Skin of body (tissue), 2 donors: ENCODE results near the gene ETV3L. TPM values are rescaled to one million over a fixed set of nuclear protein-coding genes. Genes with fewer than 3 reads are reported as not detected.

Experiments used
- DNase-seq: peaks from one replicate; lab custom pipeline; 2025; lab: John Stamatoyannopoulos, UW
- total RNA-seq: library from RNA; depleted of rRNA; stranded (reverse); fragments of >200 nt; gene quantifications from one replicate; pipeline ENCODE4 v1.2.3, GENCODE V29; 2014

The ETV3L gene
- not detected for total RNA-seq

DNA sequence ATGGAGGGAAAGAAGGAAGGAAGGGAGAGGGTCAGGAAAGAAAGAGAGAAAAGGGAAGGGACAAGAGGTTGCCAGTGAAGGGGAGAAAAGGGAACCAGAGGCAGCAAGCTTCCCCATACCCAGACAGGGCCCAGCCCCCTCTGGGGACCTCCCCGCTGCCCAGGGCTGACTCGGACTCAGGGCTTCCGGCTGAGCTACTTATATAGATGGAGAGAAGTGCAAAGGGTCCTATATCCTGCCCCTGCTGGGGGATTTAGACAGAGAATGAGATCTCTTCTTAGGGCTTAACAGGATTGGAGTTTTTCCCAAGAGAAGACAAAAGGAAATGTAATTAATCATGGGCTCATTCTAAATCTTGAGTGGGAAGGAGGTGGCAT is at the start of gene ETV3L:
ETV3L (minus strand) TSS at position 176 of the 377 bp plus-strand sequence. CDS start 285 bp downstream, outside the sequence.
- no peak for DNase-seq

DNA sequence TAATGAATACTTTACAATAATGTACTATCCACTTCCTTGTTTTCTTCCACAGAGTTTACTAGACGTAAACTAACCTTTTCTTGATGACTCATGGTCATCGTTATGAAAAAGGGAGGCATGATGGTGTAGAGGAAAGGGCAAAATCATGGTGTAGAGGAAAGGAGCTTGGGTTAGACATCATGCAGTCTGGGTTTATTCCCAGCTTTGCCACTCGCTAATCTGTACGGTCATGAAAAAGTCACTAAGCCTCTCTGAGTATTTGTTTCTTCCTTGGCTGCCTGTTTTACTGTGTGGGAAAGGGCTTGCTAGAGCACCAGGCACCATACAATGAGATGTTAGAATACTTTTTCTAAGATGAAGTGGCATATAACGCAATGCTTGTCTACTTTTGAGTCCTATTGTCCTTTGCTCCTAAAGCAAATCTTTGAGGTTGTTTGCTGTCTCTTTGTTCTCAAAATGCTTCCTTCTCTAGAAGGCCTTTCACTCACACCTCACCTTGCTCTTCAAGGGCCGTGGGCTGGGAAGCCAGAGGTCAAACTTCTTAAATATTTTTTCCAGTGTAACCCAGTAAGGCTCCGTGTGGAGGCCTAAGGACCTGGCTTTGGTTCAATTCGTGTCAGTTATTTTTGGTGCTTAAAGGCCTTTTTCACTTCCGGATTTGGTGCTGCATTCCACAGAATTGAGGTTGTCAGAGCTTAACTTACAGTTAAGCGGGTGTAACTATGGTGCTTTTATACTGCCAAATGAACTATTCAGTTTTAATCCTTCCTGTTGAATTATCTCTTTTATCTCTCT is 48.5 kb upstream of the ETV3L start:
- no peak for DNase-seq

DNA sequence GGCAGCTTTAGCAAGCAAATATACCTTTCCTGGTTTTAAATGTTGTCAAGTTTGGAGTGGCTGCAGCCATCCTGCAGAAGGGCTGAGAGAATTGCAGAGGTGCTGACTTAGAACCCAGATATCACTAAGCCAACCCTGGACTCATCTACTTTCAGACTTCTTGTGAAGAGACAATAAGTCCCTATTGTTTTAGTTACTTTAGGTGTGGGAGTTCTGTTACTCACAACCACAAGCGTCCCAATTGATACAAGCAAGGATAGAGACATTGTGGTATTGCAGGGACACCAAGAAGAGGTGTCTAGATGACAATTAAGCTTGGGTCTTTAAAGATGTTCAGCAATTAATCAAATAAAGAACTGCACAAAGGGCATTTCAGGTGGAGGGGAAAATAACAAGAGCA is 47.4 kb upstream of the ETV3L start:
- no peak for DNase-seq

DNA sequence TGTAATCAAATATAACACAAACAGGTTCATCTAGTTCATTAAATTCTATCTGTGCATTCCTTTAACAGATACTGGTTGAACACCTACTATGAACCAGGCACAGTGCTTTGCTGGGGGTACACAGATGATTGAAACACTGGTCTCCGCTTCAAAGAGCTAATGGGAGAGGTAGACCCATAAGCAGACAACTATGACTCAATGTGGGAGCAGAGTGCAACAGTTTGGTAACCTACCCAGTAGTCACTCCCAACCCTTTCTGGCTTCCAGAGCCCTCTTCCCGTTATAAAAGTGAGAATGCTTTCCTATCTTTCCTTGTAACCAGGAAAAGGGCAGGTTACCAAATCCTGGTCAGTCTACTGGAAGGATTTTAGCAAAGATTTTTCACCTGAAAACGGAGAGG is 46.6 kb upstream of the ETV3L start:
- DNase-seq = no peak

DNA sequence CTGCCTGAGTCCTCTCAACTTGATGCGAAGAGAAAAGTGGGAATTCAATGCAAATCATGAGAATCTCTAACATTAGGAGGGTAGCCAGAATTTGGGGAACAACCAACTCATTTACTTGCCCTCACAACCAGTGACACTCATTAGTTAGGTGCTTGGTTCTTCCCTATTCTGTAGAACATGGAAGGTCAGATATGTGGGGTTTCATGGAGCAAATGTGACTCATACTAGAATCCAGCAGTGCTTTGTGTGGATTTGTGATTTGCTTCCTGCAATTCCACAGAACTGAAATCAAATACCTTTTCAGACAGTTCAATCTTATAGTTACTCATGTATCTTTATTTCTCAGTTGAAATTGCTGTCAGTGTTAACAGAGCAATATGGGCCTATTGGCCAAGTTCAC is 45.5 kb upstream of the ETV3L start:
- DNase-seq = no peak

DNA sequence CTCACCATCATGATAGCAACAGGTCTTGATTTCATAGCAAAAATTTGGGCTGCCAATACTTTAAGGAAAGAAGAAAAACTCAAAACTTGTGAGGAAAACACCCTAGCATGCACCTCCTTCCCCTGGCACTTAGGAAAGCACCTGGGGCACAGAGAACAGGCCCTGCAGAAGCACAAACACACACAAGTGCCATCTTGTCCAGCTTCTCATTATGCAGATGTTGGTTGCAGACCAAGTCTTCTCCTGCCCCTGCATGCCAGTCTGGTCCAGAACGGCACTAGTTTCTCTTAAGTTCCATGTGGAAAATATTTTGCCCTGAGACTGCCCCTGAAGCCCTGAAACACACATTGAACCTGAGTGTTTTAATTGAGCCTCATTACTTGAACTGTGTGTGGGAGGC is 44.9 kb upstream of the ETV3L start:
- no peak for DNase-seq

DNA sequence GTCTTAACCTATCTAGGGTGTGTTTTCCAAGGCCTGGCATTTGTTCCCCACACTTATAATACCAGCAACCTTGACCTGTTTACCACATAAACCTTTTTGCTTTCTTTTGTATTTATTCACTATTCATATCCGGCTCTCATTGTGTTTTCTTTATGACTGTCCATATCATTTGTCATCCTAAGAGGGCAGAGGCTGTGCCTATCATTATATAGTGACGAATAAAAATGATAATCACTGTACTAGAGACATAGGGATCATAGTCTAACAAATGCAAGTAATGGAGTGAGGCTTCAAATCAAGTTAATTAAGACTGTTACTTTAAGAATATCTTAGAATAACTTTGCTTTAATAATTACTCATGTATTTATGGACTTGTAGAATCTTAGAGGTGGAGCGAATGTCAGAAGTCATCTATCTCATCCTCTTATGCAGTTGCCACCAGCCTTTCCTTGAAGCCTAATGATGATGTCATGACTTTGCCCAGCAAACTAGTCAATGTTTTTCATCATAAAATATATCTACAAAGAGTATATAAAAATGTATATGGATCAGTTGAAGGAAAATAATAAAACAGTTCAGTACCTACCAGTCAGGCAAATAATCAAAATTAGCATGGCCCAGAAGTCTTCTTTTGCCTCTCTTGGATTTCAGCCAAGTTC is 43.3 kb upstream of the ETV3L start:
- no peak for DNase-seq

DNA sequence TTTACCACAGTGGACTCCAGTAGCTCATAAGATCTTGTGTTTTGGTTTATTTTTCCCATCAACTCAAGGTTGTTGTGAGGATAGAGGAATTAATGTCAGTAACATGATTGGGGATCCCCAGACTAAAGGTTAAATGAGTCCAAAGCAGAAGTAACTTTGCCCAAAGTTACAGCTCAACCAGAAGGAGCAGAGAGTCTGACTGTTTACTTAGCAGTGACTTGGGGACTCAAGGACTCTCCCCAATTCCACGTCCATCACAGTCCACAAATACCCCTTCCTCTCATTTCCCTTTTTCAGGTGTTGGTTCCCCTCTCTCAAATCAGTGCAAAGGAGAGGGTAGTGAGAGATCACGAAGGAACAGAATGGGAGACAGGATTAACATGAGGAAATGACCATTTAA is 42.6 kb upstream of the ETV3L start:
- no peak for DNase-seq

DNA sequence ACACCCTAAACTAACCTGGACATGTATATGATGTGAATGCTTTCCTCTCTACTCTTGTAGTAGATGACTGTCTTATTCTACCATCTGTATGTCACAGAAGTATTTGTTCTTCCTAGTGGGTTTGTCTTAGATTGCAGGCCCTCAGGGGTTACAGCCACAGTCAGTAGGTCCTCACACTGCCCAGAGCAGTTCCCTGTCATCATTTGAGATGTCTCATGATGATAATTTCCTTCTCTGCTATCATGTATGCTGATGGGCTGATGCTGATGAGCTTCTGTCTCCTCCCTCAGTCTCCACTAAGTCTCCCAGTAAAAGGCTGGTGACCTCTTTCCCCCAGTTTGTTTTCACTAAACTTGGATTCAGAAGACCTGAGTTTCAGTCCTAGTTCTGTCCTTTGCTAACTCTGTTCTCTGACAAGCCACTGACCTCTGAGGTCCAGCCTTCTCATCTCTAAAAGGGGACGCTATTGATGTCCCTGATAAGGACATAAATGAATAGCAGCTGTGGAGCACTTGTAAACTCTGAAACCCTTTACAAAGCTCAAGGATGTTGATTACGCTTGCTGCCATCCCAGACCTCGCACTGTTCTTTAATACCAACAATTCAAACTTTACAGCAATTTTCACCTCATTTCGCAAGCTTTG is 41.7 kb upstream of the ETV3L start:
- no peak for DNase-seq

DNA sequence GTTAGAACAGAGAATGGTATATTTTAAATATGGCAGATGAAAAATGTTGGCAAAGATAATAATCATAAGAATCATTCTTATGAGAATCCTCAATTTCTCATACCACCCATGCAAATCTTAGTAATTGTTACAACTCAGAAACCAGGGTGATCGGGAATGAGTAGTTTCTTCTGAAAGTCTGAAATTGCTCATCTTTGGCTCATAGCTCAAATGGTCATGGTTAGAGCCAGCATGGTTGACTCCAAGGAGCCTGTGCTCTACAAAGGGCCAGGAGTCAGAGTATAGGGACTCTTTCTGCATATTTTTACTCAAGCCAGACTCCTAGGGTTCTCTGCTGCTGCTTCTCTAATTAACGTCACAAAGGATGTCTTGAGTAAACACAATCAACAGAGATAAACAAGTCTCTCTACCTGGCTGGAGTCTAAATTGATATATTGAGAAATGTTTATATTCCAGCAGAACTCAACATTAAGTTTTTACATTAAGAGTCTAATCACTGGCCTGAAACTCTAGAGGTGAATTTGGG is 40.5 kb upstream of the ETV3L start:
- no peak for DNase-seq

DNA sequence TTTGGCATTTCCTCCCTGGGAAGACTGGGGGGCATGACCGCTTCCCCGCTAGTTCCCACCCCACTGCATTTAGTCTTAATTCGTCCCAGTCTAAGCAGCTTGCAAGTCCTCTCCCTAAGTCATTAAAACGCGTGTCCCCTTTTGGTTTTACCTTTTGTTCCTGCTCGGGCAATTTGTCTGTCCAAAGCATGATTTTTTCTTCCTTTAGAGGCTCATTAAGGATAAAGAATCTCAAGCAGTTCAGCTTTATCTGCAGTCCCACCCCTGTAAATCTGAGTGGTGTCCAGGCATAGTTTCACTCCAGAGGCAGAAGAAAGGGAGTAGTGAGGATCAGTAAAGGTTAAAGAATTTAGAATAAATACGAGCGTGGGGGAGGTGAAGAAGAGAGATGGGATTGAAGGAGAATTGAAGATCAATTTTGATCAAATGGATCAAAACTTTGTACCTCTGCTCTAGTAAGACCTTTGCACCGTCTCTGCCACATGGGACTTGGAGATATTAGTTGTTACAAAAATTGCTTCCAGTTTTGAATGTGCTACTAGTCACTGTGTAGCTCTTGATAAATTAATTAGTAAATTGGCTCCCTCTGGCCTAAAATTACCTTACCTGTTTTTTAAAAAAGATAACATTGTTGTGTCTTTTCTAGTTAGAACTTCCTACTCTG is 39.6 kb upstream of the ETV3L start:
- no peak for DNase-seq

DNA sequence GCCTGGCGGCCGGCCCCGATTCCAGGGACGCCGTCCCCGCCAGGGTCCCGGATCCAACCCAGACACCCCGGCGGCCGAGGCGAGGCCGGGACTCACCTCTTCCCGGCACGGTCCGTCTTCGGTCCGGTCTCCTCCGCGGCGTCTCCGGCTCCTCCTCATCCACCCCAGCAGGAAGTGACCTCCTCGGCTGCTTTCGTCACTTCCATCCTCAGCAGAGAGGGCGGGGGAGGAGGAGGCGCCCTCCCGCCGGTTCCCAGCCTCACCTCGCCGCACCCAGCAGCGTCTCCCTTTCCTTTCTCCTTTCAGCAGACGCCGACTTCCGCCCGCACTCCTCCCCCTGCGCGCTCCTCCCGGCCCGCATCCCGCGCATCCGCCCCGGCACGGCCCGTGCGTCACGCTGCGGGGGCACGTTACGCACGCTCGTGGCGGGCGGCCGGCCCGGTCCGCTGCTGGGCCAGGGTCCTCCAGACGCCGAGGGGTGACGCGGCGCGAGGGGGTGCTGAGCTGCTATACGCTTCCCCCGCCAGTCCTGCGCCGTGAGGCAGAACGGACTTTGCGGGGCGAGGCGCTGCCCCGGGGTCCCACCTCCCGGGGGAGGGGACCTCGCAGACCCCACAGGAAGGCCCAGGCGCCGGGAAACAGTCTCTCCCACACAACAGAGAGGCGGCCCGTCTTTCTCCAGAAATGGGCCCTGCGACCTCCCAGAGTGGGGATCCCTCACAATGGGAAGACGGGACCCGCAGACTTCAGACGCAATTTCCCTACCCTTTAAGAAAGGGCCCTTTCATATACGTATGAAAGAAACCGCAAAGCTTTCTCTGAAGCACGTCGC is 38.8 kb upstream of the ETV3L start, which contains the start of gene ETV3:
ETV3 (minus strand) TSS at position 176 of the 832 bp plus-strand sequence. CDS start 2,043 bp downstream, outside the sequence.
- peak; percentile 90 for DNase-seq

DNA sequence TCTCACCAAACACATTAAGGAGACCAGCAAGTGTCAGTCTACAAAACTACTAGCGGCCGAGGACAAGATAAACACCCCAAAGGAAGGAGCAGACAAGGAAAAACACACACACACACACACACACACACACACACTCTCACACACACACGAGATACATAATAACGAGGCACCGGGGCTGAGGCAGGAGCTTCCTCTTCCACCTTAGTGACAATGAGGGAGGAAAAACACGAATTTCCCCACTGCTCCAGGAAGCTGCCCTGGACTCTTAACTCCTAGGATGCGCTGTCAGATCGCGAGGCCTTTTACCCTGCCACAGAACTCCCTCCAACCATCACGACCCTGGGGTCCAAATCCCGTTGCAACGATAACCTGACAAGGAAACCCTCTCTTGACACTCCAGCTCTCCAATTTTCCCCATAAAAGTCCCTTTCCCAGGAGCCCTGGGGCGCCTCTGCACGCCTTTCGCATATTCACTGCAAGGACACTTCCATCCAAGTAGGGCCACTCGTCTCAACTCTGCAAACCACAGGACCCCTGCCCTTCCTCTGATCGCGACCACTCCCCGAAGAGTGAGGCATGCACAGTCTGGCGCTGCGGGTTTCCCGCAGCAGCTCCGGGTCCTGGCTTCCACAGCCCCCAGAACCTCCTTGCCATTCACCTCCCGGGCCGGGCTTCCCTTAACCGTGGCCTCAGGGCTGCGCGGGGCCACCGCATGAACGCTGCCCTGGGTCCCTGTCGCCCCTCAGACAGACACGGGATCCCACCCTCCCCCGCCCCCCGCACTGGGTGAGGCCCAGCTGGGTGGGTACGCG is 38.0 kb upstream of the ETV3L start:
- DNase-seq = no peak

DNA sequence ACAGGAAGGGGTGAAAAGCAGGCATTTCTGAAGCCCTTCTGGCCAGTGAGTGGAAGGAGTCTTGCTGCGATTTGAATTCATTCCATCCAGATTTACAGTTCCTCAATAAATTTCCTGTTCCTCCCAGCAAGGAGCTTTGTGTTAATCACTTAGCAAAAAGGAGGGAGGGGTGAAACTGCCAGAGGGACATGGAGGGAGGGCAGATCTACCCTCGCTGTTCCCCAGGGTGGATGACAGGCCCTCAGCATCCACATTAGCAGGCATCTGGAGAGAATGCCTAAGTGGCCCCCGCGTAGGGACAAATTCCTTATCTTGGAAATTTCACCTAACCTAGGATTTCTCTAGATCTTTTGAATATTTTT is 37.4 kb upstream of the ETV3L start:
- peak; percentile 28 for DNase-seq

DNA sequence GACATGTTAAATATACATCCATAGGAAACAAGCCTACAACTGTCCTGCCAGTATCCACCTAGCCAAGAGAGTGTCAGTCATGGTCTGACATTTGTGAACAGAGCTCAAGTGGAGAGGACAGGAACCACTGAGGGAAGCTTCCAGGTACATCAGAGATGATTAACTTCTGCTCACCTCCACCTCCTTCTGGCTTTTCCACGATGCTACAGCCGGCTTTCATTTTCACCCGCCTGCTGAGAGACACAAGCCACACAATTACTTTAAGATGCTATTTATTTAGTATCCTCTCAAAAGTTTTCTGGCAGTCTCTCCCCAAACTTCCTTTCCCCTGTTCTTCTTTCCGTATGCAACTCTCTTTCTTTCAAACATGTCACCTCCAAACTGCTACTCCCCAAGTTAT is 36.5 kb upstream of the ETV3L start:
- DNase-seq = no peak

DNA sequence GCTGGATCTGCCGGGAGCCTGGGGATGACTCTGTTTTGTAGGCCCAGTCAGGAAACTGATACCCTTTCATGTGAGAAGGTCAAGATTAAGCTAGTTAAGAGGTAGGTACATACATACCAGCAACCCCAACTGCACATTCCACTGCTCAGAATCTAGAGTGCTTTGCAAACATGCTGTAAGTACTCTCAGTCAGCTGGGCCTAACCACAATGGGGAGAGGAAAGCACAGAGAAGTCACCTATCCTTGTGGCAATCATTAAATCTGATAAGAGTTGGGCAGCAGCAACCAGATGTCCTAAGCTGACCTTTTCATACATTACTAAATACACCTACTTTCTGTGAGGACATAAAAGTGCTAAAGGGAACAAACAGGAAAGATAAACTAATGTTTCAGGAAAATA is 36.0 kb upstream of the ETV3L start:
- DNase-seq = no peak

DNA sequence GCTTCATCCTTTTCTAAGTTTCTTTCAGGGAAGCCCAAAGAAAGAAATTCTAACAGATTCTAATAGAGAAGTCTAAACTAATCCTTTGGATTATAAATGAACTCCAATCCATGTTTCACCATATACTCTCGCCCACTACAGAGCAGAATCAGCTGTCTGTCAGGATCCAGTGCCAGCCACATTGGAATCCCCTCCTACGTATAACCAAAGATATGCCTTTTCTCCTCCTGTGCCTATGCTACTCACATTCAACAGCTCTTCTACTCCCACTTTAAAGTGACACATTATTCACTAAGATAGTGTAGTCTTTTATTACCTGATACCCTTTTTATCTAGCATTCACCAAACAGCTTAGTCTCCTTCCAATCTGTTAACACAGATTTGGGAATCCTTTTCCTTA is 35.5 kb upstream of the ETV3L start:
- DNase-seq = no peak

DNA sequence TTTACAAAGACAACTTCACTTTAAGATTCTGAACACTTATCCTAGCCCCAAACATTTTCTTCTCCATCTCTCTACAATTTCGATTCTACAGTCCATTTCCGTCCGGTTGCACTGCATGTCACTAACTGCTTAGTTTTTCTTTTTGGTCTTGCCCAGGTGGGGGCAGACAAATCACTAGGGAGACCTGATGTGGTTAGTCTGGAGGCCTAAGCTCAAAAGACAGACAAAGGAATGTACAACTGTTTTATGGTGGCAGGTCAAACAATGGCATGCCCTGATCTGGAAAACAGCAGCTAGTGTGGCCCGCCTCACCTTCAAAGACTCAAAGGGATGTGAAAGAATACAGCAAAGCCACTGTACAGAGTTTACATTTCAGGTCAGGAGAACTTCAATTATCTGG is 34.8 kb upstream of the ETV3L start:
- DNase-seq = no peak

DNA sequence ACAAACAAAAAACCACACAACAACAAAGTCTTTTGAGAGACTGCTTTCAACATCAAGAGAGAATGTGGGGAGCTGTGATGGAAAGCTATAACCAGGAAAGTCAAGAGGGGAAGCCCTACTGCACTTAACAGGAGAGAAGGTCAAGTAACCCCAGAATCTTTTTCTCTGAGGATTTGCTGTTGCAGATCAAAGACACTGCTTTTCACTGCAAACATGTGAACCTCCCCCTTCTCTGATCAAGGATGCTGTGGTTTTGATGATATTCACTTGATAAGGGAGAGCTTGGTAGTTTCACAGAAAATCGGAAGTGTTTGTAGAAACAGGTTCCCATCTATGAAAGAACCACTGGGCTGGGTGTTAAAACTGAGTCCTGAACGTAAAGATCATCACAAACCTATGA is 33.8 kb upstream of the ETV3L start:
- no peak for DNase-seq

DNA sequence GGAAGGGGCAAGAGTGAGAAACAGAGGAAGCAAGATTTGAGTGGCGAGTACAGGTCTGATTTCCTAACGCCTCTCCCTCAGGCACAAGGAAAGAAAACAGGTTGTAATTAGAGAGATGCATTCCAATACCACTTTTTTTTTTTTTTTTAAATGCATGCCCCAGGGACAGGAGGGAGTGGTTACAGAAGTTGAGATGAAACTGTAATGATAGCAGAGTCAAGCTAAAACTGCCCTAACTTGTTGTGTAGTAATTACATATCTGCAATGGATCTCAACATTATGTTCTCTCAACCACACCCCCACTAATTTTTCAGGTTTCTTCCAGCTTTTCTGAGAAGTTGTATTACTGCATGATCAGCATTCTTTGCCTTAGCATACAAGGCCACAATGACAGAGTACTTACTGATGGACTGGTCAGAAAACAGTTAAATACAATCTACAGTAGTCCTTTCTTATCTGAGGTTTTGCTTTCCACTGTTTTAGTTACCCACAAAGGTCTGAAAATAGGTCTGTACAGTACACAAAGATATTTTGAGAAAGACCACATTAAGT is 33.1 kb upstream of the ETV3L start:
- no peak for DNase-seq
